NK-92 (cell line): ENCODE measurements around the gene ITPR1.

ENCODE experiments used
- DNase-seq: peaks from one replicate; lab custom pipeline; 2025; ENCODE audit not compliant: unreplicated experiment; lab: John Stamatoyannopoulos, UW

Gene ITPR1

GRCh38 chr3:4633078-4634004 lies 140.2 kb downstream of the ITPR1 start:
- DNase-seq, result no peak

GRCh38 chr3:4634894-4635293 lies 141.7 kb downstream of the ITPR1 start:
- DNase-seq, result no peak

DNA sequence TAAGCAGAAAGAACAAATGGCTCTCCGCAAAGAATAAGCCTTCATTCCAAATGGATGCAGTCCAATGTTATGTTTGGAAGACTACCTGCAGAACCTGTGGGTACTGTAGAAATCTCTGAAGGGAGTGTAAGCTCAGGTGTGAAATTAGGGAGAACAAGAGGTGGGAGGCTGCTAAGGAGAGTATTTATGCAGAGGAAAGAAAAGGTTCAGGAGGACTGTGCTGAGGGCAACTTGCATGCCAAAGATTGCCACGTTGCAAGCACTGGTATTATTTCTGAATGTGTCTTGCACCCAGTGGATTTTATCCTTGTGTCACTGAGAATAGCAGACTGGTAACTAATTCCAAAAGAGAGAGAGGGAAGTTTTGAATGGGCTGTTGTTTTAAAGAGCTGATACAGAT lies 144.1 kb downstream of the ITPR1 start:
- DNase-seq, result no peak

GRCh38 chr3:4641863-4642563 lies 148.9 kb downstream of the ITPR1 start:
- no peak for DNase-seq

- DNase-seq, result no peak
Observed at GRCh38 chr3:4642611-4643010, 149.5 kb downstream of the ITPR1 start.

- DNase-seq, result no peak
Observed at GRCh38 chr3:4643904-4644547, 150.9 kb downstream of the ITPR1 start.

- no peak for DNase-seq
Observed at GRCh38 chr3:4644951-4645350, 151.8 kb downstream of the ITPR1 start.

DNA sequence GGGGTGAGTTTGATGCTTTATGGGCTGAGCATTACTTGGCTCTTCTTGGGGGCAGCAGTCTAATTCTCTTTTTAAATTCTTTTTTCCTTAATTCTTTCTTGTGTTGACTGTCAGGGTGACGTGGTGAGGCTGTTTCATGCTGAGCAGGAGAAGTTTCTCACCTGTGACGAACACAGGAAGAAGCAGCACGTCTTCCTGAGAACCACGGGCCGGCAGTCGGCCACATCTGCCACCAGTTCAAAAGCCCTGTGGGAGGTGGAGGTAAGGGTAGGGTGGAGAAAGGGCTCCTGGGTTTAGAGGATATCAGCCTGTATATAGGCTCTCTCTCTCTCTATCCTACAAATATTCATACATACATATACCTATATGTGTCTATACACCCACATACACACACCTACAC lies 152.3 kb downstream of the ITPR1 start:
- no peak for DNase-seq

GRCh38 chr3:4647411-4647810 lies 154.3 kb downstream of the ITPR1 start:
- no peak for DNase-seq

GRCh38 chr3:4655145-4656045 lies 162.2 kb downstream of the ITPR1 start:
- DNase-seq, result no peak

DNA sequence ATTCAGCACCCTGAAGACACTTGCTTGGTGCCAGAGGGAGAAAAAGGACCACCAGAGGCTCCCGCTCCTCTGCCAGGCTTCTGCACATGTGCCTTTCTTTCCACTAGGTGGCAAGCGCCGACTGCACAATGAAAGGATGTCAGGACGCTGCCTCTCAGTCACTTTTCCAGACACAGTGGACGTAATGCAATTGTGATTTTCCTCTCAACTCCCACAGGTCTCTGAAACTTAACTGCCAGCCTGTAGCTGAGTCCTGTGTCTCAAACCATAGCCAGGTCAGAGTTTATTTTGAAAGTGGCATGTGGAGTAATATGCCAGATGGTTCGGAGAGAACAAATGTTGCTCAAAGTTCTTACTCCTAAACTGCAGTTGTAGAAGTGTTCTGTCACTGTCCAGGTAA lies 162.9 kb downstream of the ITPR1 start:
- DNase-seq, result no peak

- no peak for DNase-seq
Observed at GRCh38 chr3:4656626-4657328, 163.6 kb downstream of the ITPR1 start.

DNA sequence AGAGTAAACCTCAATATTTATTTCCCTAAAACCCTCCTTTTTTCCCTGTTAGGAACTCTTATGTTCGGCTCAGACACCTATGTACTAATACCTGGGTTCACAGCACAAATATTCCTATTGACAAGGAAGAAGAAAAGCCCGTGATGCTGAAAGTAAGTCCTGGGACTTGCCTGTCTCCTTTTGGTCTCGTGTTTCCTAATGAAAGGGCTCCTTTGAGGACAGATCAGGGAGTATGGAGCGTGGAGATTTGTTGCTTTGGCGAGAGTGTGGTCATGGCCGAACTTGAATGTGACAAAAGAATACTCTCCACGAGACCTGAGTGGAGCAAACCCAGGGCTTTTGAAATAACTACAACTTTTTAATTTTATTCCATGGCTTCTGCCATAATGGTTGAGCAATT lies 167.8 kb downstream of the ITPR1 start:
- no peak for DNase-seq

DNA sequence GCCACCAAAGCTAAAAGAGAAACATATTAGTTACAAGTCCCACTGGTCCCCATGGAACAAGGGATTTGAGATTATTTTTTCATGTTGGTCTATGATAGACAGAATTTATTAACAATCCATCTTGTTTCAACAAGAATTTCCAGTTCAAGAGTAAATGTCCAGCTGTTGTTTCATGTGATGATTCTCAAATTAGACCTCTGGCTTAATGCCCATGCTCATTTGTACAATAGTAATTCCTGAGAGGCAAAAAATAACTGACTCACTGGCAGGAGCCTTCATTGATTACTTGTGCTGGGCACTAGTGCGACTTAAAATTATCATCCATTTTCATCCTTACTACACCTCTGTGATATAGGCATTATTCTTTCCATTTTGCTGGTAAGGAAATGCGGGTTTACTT lies 171.3 kb downstream of the ITPR1 start:
- no peak for DNase-seq

DNA sequence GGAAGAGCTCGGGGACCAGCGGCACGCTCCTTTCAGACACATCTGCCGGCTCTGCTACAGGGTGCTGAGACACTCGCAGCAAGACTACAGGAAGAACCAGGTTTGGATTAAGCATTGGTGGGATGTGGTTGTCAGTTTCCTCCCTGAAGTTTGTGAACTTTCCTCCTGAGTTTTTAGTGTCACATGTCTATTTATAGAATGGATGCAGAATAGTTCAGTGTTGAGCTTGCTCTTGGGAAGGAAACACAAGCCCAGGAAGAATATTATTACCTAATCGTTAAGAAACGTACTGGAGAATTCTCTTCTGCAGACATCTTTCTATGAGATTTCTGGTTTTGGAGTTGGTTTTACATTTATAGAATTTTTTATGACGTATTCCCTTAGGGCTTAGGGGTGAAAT lies 172.0 kb downstream of the ITPR1 start:
- DNase-seq, result no peak

GRCh38 chr3:4666071-4666470 lies 172.9 kb downstream of the ITPR1 start:
- no peak for DNase-seq

DNA sequence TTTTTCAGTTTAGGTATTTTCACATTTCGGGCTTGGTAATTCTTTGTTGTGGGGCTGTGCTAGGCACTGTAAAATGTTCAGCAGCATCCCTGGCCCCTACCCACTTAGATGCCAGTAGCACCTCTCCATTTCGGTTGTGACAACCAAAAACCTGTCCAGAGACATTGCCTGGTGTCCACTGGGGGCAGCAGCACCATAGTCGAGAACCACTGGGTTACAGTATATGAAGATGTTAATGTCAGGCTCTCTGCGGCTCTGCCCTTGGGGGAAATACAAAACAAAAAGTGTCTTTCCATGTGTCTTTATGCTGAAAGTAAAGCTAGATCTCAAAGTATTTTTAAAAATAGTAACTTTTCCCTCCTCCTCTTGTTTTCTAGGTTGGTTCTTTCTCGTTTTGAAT lies 177.2 kb downstream of the ITPR1 start:
- no peak for DNase-seq

- no peak for DNase-seq
Observed at GRCh38 chr3:4672725-4673275, 179.7 kb downstream of the ITPR1 start.

- no peak for DNase-seq
Observed at GRCh38 chr3:4674216-4674615, 181.1 kb downstream of the ITPR1 start.

- DNase-seq, result no peak
Observed at GRCh38 chr3:4675704-4676103, 182.6 kb downstream of the ITPR1 start.
